Measurements from ENCODE around the gene SLC25A22. TPM values are rescaled to one million over a fixed set of nuclear protein-coding genes. Genes with fewer than 3 reads are reported as not detected.
A peak's percentile ranks its signal among the peaks of the same experiment; 100 is the strongest.

The SLC25A22 gene
- total and polyA plus RNA-seq, 9 donors = 0.42 to 23.3 (median 15.5) TPM

GRCh38 chr11:820655-821511 is 22.8 kb upstream of the SLC25A22 start:
- intact Hi-C loops (cut with DNase I) = no loop called here
- Histone ChIP-seq H3K9me3 (no peaks in the 10 kb centered on the region), H3K4me3 (peak overlapping the region; percentile 86), H3K36me3 (peaks cover 2% of the 10 kb centered on the region), H3K27me3 (no peaks in the 10 kb centered on the region), H3K27ac (no peak overlapping the region), H3K4me1 (ENCODE audit: insufficient read depth) (peaks cover 14% of the 10 kb centered on the region)
- DNase-seq = peak in 3 of 5 donors; percentile 54 to 61 (median 59)
- TF ChIP-seq EP300 (IDR thresholded peaks at IDR 0.05) (no peak), CTCF (IDR thresholded peaks at IDR 0.05) (no peak), POLR2A (IDR thresholded peaks at IDR 0.05) (no peak)
- 40 to 50% (median 43%) methylated on average over 11 of the region's 11 CpGs for WGBS, 3 donors

GRCh38 chr11:819943-820649 is 22.0 kb upstream of the SLC25A22 start:
- no peak for TF ChIP-seq CTCF (IDR thresholded peaks at IDR 0.05)
- intact Hi-C loops (cut with DNase I) = no loop called here
- H3K9me3 ChIP-seq = no peaks in the 10 kb centered on the region
- peak overlapping the region; percentile 64 to 90 for H3K27ac ChIP-seq
- H3K27me3 ChIP-seq = no peaks in the 10 kb centered on the region
- peak overlapping the region; percentile 86 for H3K4me3 ChIP-seq
- H3K4me1 ChIP-seq (ENCODE audit: insufficient read depth) = peaks cover 14% of the 10 kb centered on the region
- DNase-seq = peak; percentile 69 to 87 (median 83)
- peaks cover 2% of the 10 kb centered on the region for H3K36me3 ChIP-seq
- 1 to 2% (median 2%) methylated on average over 47 of the region's 47 CpGs for WGBS, 3 donors

- DNase-seq = peak; percentile 90 to 94 (median 92)
- Histone ChIP-seq H3K9me3 (no peaks in the 10 kb centered on the region), H3K36me3 (peaks cover 2% of the 10 kb centered on the region), H3K4me3 (peak overlapping the region; percentile 86), H3K27ac (peak overlapping the region; percentile 64 to 90), H3K4me1 (ENCODE audit: insufficient read depth) (peaks cover 14% of the 10 kb centered on the region), H3K27me3 (no peaks in the 10 kb centered on the region)
- peak; percentile 80 for TF ChIP-seq POLR2A (IDR thresholded peaks at IDR 0.05)
- TF ChIP-seq CTCF (IDR thresholded peaks at IDR 0.05) = peak in 2 of 3 donors; percentile 14 to 47
- TF ChIP-seq EP300 (IDR thresholded peaks at IDR 0.05) = no peak
- 0 to 1% (median 1%) methylated on average over 31 to 96 of the region's 96 CpGs for WGBS, 3 donors
- intact Hi-C loops (cut with DNase I) = no loop called here
These were observed 21.2 kb upstream of the SLC25A22 start for GRCh38 chr11:819129-819931.
